K562 (cell line): ENCODE data around the gene UBFD1. TPM values are rescaled to one million over a fixed set of nuclear protein-coding genes. Genes with fewer than 3 reads are reported as not detected.

Source experiments
- ATF4 ChIP-seq: fragments of 450-650 bp; formaldehyde crosslinking; IDR thresholded peaks from 2 replicates; pipeline ENCODE4 v1.4.0; 2022; ENCODE audit warnings: mild to moderate bottlenecking, moderate library complexity
- CLOCK ChIP-seq: fragments of 250-450 bp; sonication (Bioruptor Pico); IDR thresholded peaks from 2 replicates; pipeline ENCODE4 v1.4.0; 2020; ENCODE audit warnings: mild to moderate bottlenecking, moderate library complexity, borderline replicate concordance
- DMBX1 ChIP-seq: fragments of 250-450 bp; sonication (Bioruptor Pico); IDR thresholded peaks from 2 replicates; pipeline ENCODE4 v1.8.0; 2022; ENCODE audit warnings: inconsistent platforms, mild to moderate bottlenecking, moderate library complexity, borderline replicate concordance
- FOXM1 ChIP-seq, 2 experiments: fragments of 450-650 bp in 1 of 2; sonication (generic) in 1 of 2; formaldehyde crosslinking in 1 of 2; IDR thresholded peaks; 2 replicates each; pipeline versions ENCODE4 v1.6.1 to v1.9.0; 2017 to 2022; ENCODE audit warnings: low read depth in 2 of 2, mild to moderate bottlenecking in 2 of 2, missing genetic modification reagents in 1 of 2, moderate library complexity in 1 of 2
- HMG20A ChIP-seq: fragments of 450-650 bp; formaldehyde crosslinking; conservative IDR thresholded peaks from 2 replicates; pipeline ENCODE4 v1.4.0; 2020; ENCODE audit warnings: mild to moderate bottlenecking, mixed read lengths
- HNRNPL ChIP-seq: fragments of 200-400 bp; formaldehyde crosslinking; IDR thresholded peaks from 2 replicates; pipeline ENCODE4 v1.6.1; 2017; ENCODE audit warnings: low read depth, mild to moderate bottlenecking, low read length
- HNRNPUL1 ChIP-seq: fragments of 200-400 bp; formaldehyde crosslinking; IDR thresholded peaks from 2 replicates; pipeline ENCODE4 v1.6.1; 2017; ENCODE audit warnings: low read length
- MEF2D ChIP-seq: conservative IDR thresholded peaks from 2 replicates; pipeline ENCODE4 v1.6.1; 2016; ENCODE audit warnings: low read depth, missing genetic modification characterization, missing compliant biosample characterization
- MYNN ChIP-seq, 2 experiments: sonication (generic); formaldehyde crosslinking in 1 of 2; IDR thresholded peaks; 2 replicates each; pipeline versions ENCODE4 v1.5.0 to v1.6.1; 2016 to 2020; ENCODE audit warnings: antibody characterized with exemption in 1 of 2, missing genetic modification reagents in 1 of 2
- PHF8 ChIP-seq: fragments of 200-600 bp; sonication (generic); IDR thresholded peaks from 2 replicates; pipeline ENCODE4 v1.6.1; 2012; ENCODE audit warnings: mixed run types, mild to moderate bottlenecking, inconsistent platforms, low read length, moderate library complexity, borderline replicate concordance
- PTBP1 ChIP-seq: fragments of 200-400 bp; formaldehyde crosslinking; IDR thresholded peaks from 2 replicates; pipeline ENCODE4 v1.6.1; 2017; ENCODE audit warnings: low read depth, low read length
- RBBP5 ChIP-seq: fragments of 200-600 bp; sonication (generic); IDR thresholded peaks from 2 replicates; pipeline ENCODE4 v1.6.1; 2012; ENCODE audit warnings: borderline replicate concordance, mild to moderate bottlenecking, low read length, control low read depth, inconsistent platforms; ENCODE audit not compliant: insufficient read depth, poor library complexity, severe bottlenecking
- RBM22 ChIP-seq: fragments of 200-400 bp; formaldehyde crosslinking; IDR thresholded peaks from 2 replicates; pipeline ENCODE4 v1.6.1; 2018; ENCODE audit warnings: low read length, low read depth; ENCODE audit not compliant: poor library complexity, severe bottlenecking
- SAP30 ChIP-seq: fragments of 200-600 bp; sonication (generic); IDR thresholded peaks from 2 replicates; pipeline ENCODE4 v1.6.1; 2012; ENCODE audit warnings: borderline replicate concordance, low read depth, mild to moderate bottlenecking, moderate library complexity, low read length, control low read depth, inconsistent platforms; ENCODE audit not compliant: insufficient read depth, poor library complexity, severe bottlenecking
- SMAD1 ChIP-seq: fragments of 150-350 bp; IDR thresholded peaks from 2 replicates; pipeline ENCODE4 v1.6.1; 2014; ENCODE audit warnings: low read length, low read depth; ENCODE audit not compliant: partially characterized antibody
- TAL1 ChIP-seq: fragments of 450-650 bp; IDR thresholded peaks from 2 replicates; pipeline ENCODE4 v1.6.1; 2016; ENCODE audit warnings: mild to moderate bottlenecking
- ZNF121 ChIP-seq: sonication (generic); formaldehyde crosslinking; conservative IDR thresholded peaks from 2 replicates; pipeline ENCODE4 v1.8.0; 2022; ENCODE audit warnings: missing genetic modification reagents
- ZNF347 ChIP-seq: fragments of 450-650 bp; formaldehyde crosslinking; IDR thresholded peaks from 2 replicates; pipeline ENCODE4 v1.4.0; 2020; ENCODE audit warnings: low read depth, mild to moderate bottlenecking, moderate library complexity
- ZNF655 ChIP-seq: fragments of 250-450 bp; sonication (Bioruptor Pico); IDR thresholded peaks from 2 replicates; pipeline ENCODE4 v1.5.0; 2021
- ZZZ3 ChIP-seq: fragments of 450-650 bp; IDR thresholded peaks from 2 replicates; pipeline ENCODE4 v1.6.1; 2016; ENCODE audit warnings: antibody characterized with exemption, mild to moderate bottlenecking, moderate library complexity
- polyA plus RNA-seq, 8 experiments: library from polyadenylated mRNA; depleted of rRNA in 4 of 8; stranded (reverse) in 5 of 8; unstranded in 3 of 8; fragments of >200 nt; fragmentation: Nextera tagmentation in 2 of 8; fragmentation: Illumina TruSeq in 1 of 8; extraction: Ambion mirVana in 2 of 8; extraction: Trizol in 1 of 8; gene quantifications; 2 replicates each; pipeline versions ENCODE4 v1.2.1 to v1.2.3, GENCODE V29; 2011 to 2014; ENCODE audit warnings: inconsistent platforms in 1 of 8, missing spikeins in 1 of 8
- total RNA-seq, 7 experiments: library from RNA; depleted of rRNA in 6 of 7; stranded (reverse); fragments of >200 nt in 6 of 7; fragmentation: Illumina TruSeq in 2 of 7; extraction: Trizol in 2 of 7; gene quantifications; 2 replicates each; pipeline versions ENCODE4 v1.2.1 to v1.2.3, GENCODE V29; 2011 to 2021; ENCODE audit warnings: low replicate concordance in 1 of 7

Gene UBFD1
- total and polyA plus RNA-seq, 9 of the 15 experiments (the other 6 are each of a cell fraction or from before 2014, with no cell fraction given), result 10.7 to 66.2 (median 34.0) TPM

- TF ChIP-seq DMBX1 (CRISPR knock-in tag) (peak; percentile 36; the same call in 1 of the 2 replicates), MYNN (IDR thresholded peaks at IDR 0.05) (no peak), MYNN (CRISPR knock-in tag; IDR thresholded peaks at IDR 0.05) (no peak), ZNF347 (CRISPR knock-in tag) (no peak), MEF2D (tag) (no peak), RBM22 (peak; percentile 55), FOXM1 (IDR thresholded peaks at IDR 0.05; ENCODE audit: low read depth) (no peak), FOXM1 (CRISPR knock-in tag; IDR thresholded peaks at IDR 0.05; ENCODE audit: low read depth) (0 out of 2 replicates have a peak, but pooled peaks have one; percentile 68), ZNF121 (CRISPR knock-in tag) (no peak), HNRNPUL1 (no peak), CLOCK (CRISPR knock-in tag) (peak; percentile 92), ZNF655 (CRISPR knock-in tag) (no peak), PTBP1 (no peak), SAP30 (peak; percentile 70), HMG20A (CRISPR knock-in tag) (no peak), ATF4 (no peak), RBBP5 (peak; percentile 88), PHF8 (peak; percentile 87; the same call in 1 of the 2 replicates), TAL1 (no peak), ZZZ3 (no peak), HNRNPL (0 out of 2 replicates have a peak, but pooled peaks have one; percentile 36), SMAD1 (peak; percentile 68)
These were observed 47.2 kb upstream of the UBFD1 start, which contains the start of gene GGA2 (continued) for GRCh38 chr16:23510164-23510914.
